SJCRH30 (cell line): Measurements from ENCODE around the gene IP6K3. TPM values are rescaled to one million over a fixed set of nuclear protein-coding genes. Genes with fewer than 3 reads are reported as not detected.

Source experiments
- DNase-seq, 2 experiments: peaks; one replicate each; pipeline ENCODE4 v3.0.0-alpha.2; 2015 to 2020
- H3K27ac ChIP-seq: fragments of 250-450 bp; sonication (Bioruptor Pico); 2 replicates; pipeline ENCODE4 v1.5.1; 2020; ENCODE audit warnings: mild to moderate bottlenecking, moderate library complexity
- H3K27me3 ChIP-seq: fragments of 250-450 bp; sonication (Bioruptor Pico); 2 replicates; pipeline ENCODE4 v1.5.1; 2020; ENCODE audit warnings: mild to moderate bottlenecking, moderate library complexity
- H3K36me3 ChIP-seq: fragments of 250-450 bp; sonication (Bioruptor Pico); 2 replicates; pipeline ENCODE4 v1.5.1; 2020; ENCODE audit warnings: mild to moderate bottlenecking, moderate library complexity
- H3K4me1 ChIP-seq: fragments of 250-450 bp; sonication (Bioruptor Pico); 2 replicates; pipeline ENCODE4 v1.5.1; 2020; ENCODE audit warnings: mild to moderate bottlenecking, moderate library complexity
- H3K4me3 ChIP-seq: fragments of 250-450 bp; sonication (Bioruptor Pico); 2 replicates; pipeline ENCODE4 v1.5.1; 2020; ENCODE audit warnings: mild to moderate bottlenecking, moderate library complexity
- H3K9me3 ChIP-seq: fragments of 250-450 bp; sonication (Bioruptor Pico); replicated peaks from 2 replicates; pipeline ENCODE4 v1.5.1; 2020; ENCODE audit warnings: mild to moderate bottlenecking, moderate library complexity
- total RNA-seq: library from RNA; depleted of rRNA; stranded (reverse); fragments of >200 nt; shearing (Covaris generic); gene quantifications from 2 replicates; pipeline ENCODE4 v1.2.3, GENCODE V29; 2014

IP6K3 gene
- total RNA-seq, 1 experiment from 2014 or later, result 10.3 TPM

GRCh38 chr6:33744895-33745546, 1.7 kb downstream of the IP6K3 start:
- Histone ChIP-seq H3K9me3 (no peaks in the 10 kb centered on the region), H3K36me3 (peaks cover 5% of the 10 kb centered on the region; the same call in 1 of the 2 replicates), H3K27ac (peak overlapping the region; percentile 89), H3K27me3 (no peaks in the 10 kb centered on the region), H3K4me3 (peak overlapping the region; percentile 77), H3K4me1 (peaks cover 28% of the 10 kb centered on the region)
- DNase-seq, result peak; percentile 41 to 45

- peak; percentile 81 to 90 for DNase-seq
- H3K4me1 ChIP-seq, result peaks cover 28% of the 10 kb centered on the region
- H3K27me3 ChIP-seq, result no peaks in the 10 kb centered on the region
- no peaks in the 10 kb centered on the region for H3K9me3 ChIP-seq
- H3K36me3 ChIP-seq, result peaks cover 7% of the 10 kb centered on the region; the same call in 1 of the 2 replicates
- no peak overlapping the region for H3K27ac ChIP-seq
- H3K4me3 ChIP-seq, result no peak overlapping the region
These were observed 2.5 kb downstream of the IP6K3 start for GRCh38 chr6:33744001-33744848.

GRCh38 chr6:33742837-33743236, 3.9 kb downstream of the IP6K3 start:
- no peaks in the 10 kb centered on the region for H3K27me3 ChIP-seq
- no peak for DNase-seq
- H3K9me3 ChIP-seq, result no peaks in the 10 kb centered on the region
- H3K36me3 ChIP-seq, result peaks cover 12% of the 10 kb centered on the region; the same call in 1 of the 2 replicates
- H3K4me3 ChIP-seq, result no peak overlapping the region
- peaks cover 21% of the 10 kb centered on the region for H3K4me1 ChIP-seq
- H3K27ac ChIP-seq, result no peak overlapping the region

- Histone ChIP-seq H3K27me3 (no peaks in the 10 kb centered on the region), H3K27ac (no peak overlapping the region), H3K9me3 (no peaks in the 10 kb centered on the region), H3K36me3 (peaks cover 12% of the 10 kb centered on the region; the same call in 1 of the 2 replicates), H3K4me3 (no peak overlapping the region), H3K4me1 (peaks cover 14% of the 10 kb centered on the region)
- no peak for DNase-seq
These were observed 4.6 kb downstream of the IP6K3 start for GRCh38 chr6:33742092-33742491.

GRCh38 chr6:33740794-33741193, 5.9 kb downstream of the IP6K3 start:
- Histone ChIP-seq H3K27me3 (no peaks in the 10 kb centered on the region), H3K4me1 (peaks cover 13% of the 10 kb centered on the region), H3K4me3 (no peak overlapping the region), H3K9me3 (no peaks in the 10 kb centered on the region), H3K36me3 (peaks cover 23% of the 10 kb centered on the region; the same call in 1 of the 2 replicates), H3K27ac (no peak overlapping the region)
- no peak for DNase-seq

GRCh38 chr6:33740204-33740608, 6.5 kb downstream of the IP6K3 start:
- Histone ChIP-seq H3K4me1 (peaks cover 11% of the 10 kb centered on the region), H3K4me3 (no peak overlapping the region), H3K27ac (no peak overlapping the region), H3K36me3 (peaks cover 26% of the 10 kb centered on the region; the same call in 1 of the 2 replicates), H3K27me3 (no peaks in the 10 kb centered on the region), H3K9me3 (no peaks in the 10 kb centered on the region)
- DNase-seq, result no peak

GRCh38 chr6:33739571-33739970, 7.1 kb downstream of the IP6K3 start:
- no peak for DNase-seq
- Histone ChIP-seq H3K4me1 (peaks cover 7% of the 10 kb centered on the region), H3K4me3 (no peak overlapping the region), H3K9me3 (no peaks in the 10 kb centered on the region), H3K27ac (no peak overlapping the region), H3K36me3 (peaks cover 31% of the 10 kb centered on the region; the same call in 1 of the 2 replicates), H3K27me3 (no peaks in the 10 kb centered on the region)

GRCh38 chr6:33738879-33739278, 7.8 kb downstream of the IP6K3 start:
- Histone ChIP-seq H3K27ac (no peak overlapping the region), H3K4me1 (peaks cover under 1% of the 10 kb centered on the region; the same call in 1 of the 2 replicates), H3K36me3 (peaks cover 31% of the 10 kb centered on the region; the same call in 1 of the 2 replicates), H3K9me3 (no peaks in the 10 kb centered on the region), H3K27me3 (no peaks in the 10 kb centered on the region), H3K4me3 (no peak overlapping the region)
- DNase-seq, result no peak

GRCh38 chr6:33738153-33738552, 8.6 kb downstream of the IP6K3 start:
- H3K27ac ChIP-seq, result no peak overlapping the region
- no peak for DNase-seq
- no peaks in the 10 kb centered on the region for H3K4me1 ChIP-seq
- peaks cover 38% of the 10 kb centered on the region for H3K36me3 ChIP-seq
- H3K9me3 ChIP-seq, result no peaks in the 10 kb centered on the region
- H3K4me3 ChIP-seq, result no peak overlapping the region
- no peaks in the 10 kb centered on the region for H3K27me3 ChIP-seq

- Histone ChIP-seq H3K27me3 (no peaks in the 10 kb centered on the region), H3K4me1 (no peaks in the 10 kb centered on the region), H3K36me3 (peaks cover 45% of the 10 kb centered on the region), H3K27ac (no peak overlapping the region), H3K9me3 (no peaks in the 10 kb centered on the region), H3K4me3 (no peak overlapping the region)
- no peak for DNase-seq
These were observed 9.3 kb downstream of the IP6K3 start for GRCh38 chr6:33737267-33738026.

- H3K4me3 ChIP-seq, result no peak overlapping the region
- no peak for DNase-seq
- H3K36me3 ChIP-seq, result peaks cover 44% of the 10 kb centered on the region
- H3K9me3 ChIP-seq, result no peaks in the 10 kb centered on the region
- H3K27me3 ChIP-seq, result no peaks in the 10 kb centered on the region
- H3K4me1 ChIP-seq, result no peaks in the 10 kb centered on the region
- no peak overlapping the region for H3K27ac ChIP-seq
These were observed 11.5 kb downstream of the IP6K3 start for GRCh38 chr6:33735216-33735615.

GRCh38 chr6:33733709-33734007, 13.0 kb downstream of the IP6K3 start:
- DNase-seq, result no peak
- Histone ChIP-seq H3K27ac (no peak overlapping the region), H3K27me3 (no peaks in the 10 kb centered on the region), H3K4me3 (no peak overlapping the region), H3K4me1 (no peaks in the 10 kb centered on the region), H3K9me3 (no peaks in the 10 kb centered on the region), H3K36me3 (peaks cover 41% of the 10 kb centered on the region)

- H3K27me3 ChIP-seq, result no peaks in the 10 kb centered on the region
- no peak for DNase-seq
- H3K9me3 ChIP-seq, result no peaks in the 10 kb centered on the region
- H3K4me1 ChIP-seq, result no peaks in the 10 kb centered on the region
- no peak overlapping the region for H3K4me3 ChIP-seq
- no peak overlapping the region for H3K27ac ChIP-seq
- peaks cover 38% of the 10 kb centered on the region for H3K36me3 ChIP-seq
These were observed 13.6 kb downstream of the IP6K3 start for GRCh38 chr6:33732817-33733708.

- Histone ChIP-seq H3K36me3 (peaks cover 36% of the 10 kb centered on the region), H3K9me3 (no peaks in the 10 kb centered on the region), H3K27me3 (no peaks in the 10 kb centered on the region), H3K27ac (no peak overlapping the region), H3K4me1 (no peaks in the 10 kb centered on the region), H3K4me3 (no peak overlapping the region)
- DNase-seq, result no peak
These were observed 14.3 kb downstream of the IP6K3 start for GRCh38 chr6:33732385-33732784.
